Cardiac septum (tissue), 1 donor: Measurements from ENCODE around the gene C19orf33. TPM values are rescaled to one million over a fixed set of nuclear protein-coding genes. Genes with fewer than 3 reads are reported as not detected.
A peak's percentile ranks its signal among the peaks of the same experiment; 100 is the strongest.
"Not testable (repeated sequence)": the region's sequence is repeated elsewhere in the genome, so short reads cannot be mapped to it uniquely, and the experiment has no call there.

Experiments used
- DNase-seq: peaks from one replicate; pipeline ENCODE4 v3.0.0-alpha.2; 2020; ENCODE audit warnings: low spot score
- intact Hi-C: fragments of 100-400 bp; cut with DNase I; formaldehyde crosslinking; loops from one replicate; pipeline ENCODE4 v1.14.0; 2022
- long read RNA-seq: library from polyadenylated mRNA; unstranded; transcript quantifications from one replicate; pipeline ENCODE4 v2.0.0, GENCODE V29; 2021
- total RNA-seq: library from RNA; stranded (reverse); fragmentation: NEBNext Ultra II Directional; extraction: Animal tissue kit (Norgen Biotek cat#: 25700); gene quantifications from one replicate; pipeline ENCODE4 v1.2.1, GENCODE V29; 2021
- donor health status: DM: no; HTN: no; CAD: no.

C19orf33 gene
- 2.0 TPM for total RNA-seq
- long read RNA-seq, partial matches to known transcripts, result 0 of 3 reads
- long read RNA-seq, other reads (novel, unspliced or antisense), result 1 of 3 reads

- intact Hi-C loops, result no loop called here
Observed at GRCh38 chr19:38303517-38304351, at the start of gene C19orf33. Gene C19orf33 (plus strand): TSS chr19:38304251. CDS start chr19:38304262, 11 bp downstream.

GRCh38 chr19:38255383-38256014 is 48.6 kb upstream of the C19orf33 start:
- intact Hi-C loops, result no loop called here
- DNase-seq, result no peak

More at GRCh38 chr19:38303517-38304351, at the start of gene C19orf33:
- DNase-seq, result no peak

GRCh38 chr19:38261942-38262341 is 42.1 kb upstream of the C19orf33 start:
- intact Hi-C loops, DNase-seq: not testable (repeated sequence)

GRCh38 chr19:38262585-38263268 is 41.3 kb upstream of the C19orf33 start:
- intact Hi-C loops, result no loop called here
- no peak for DNase-seq

GRCh38 chr19:38263689-38264485 is 40.2 kb upstream of the C19orf33 start:
- intact Hi-C loops, result no loop called here
- DNase-seq, result peak; percentile 81

GRCh38 chr19:38264486-38265212 is 39.4 kb upstream of the C19orf33 start, which contains the start of gene SPINT2:
Gene SPINT2 (plus strand): TSS chr19:38264573. CDS start chr19:38264893, 320 bp downstream.
- DNase-seq, result no peak
- intact Hi-C loops, result no loop called here

- intact Hi-C loops, result no loop called here
- no peak for DNase-seq
Observed at GRCh38 chr19:38265213-38265861, 38.7 kb upstream of the C19orf33 start.

- intact Hi-C loops, result no loop called here
Observed at GRCh38 chr19:38265921-38266429, 38.1 kb upstream of the C19orf33 start.

GRCh38 chr19:38266981-38267597 is 37.0 kb upstream of the C19orf33 start:
- intact Hi-C loops, result no loop called here

More at GRCh38 chr19:38265921-38266429, 38.1 kb upstream of the C19orf33 start:
- DNase-seq, result no peak

GRCh38 chr19:38267761-38268483 is 36.1 kb upstream of the C19orf33 start:
- intact Hi-C loops, result no loop called here
- DNase-seq, result no peak

More at GRCh38 chr19:38266981-38267597, 37.0 kb upstream of the C19orf33 start:
- DNase-seq, result no peak

GRCh38 chr19:38268539-38268938 is 35.5 kb upstream of the C19orf33 start:
- intact Hi-C loops, result no loop called here

GRCh38 chr19:38270587-38271167 is 33.4 kb upstream of the C19orf33 start:
- intact Hi-C loops, result no loop called here
- DNase-seq, result no peak

More at GRCh38 chr19:38268539-38268938, 35.5 kb upstream of the C19orf33 start:
- no peak for DNase-seq

- DNase-seq, result no peak
- intact Hi-C loops, result no loop called here
Observed at GRCh38 chr19:38273499-38273898, 30.6 kb upstream of the C19orf33 start.

- DNase-seq, result no peak
- intact Hi-C loops, result no loop called here
Observed at GRCh38 chr19:38274739-38275138, 29.3 kb upstream of the C19orf33 start.

GRCh38 chr19:38276942-38277517 is 27.0 kb upstream of the C19orf33 start:
- intact Hi-C loops, result no loop called here
- no peak for DNase-seq

- intact Hi-C loops, result no loop called here
- no peak for DNase-seq
Observed at GRCh38 chr19:38277549-38277948, 26.5 kb upstream of the C19orf33 start.
